Measurements from ENCODE around the gene LCN10. TPM values are rescaled to one million over a fixed set of nuclear protein-coding genes. Genes with fewer than 3 reads are reported as not detected.

Gene LCN10
- total RNA-seq, 1 experiment from 2014 or later: 1.5 TPM

GRCh38 chr9:136689108-136689460 is 53.7 kb downstream of the LCN10 start:
- DNase-seq: no peak
- H3K79me1 ChIP-seq (ENCODE audit: insufficient read depth, low read depth, low read length, poor library complexity, severe bottlenecking): peaks cover 4% of the 10 kb centered on the region
- H3K27me3 ChIP-seq (ENCODE audit: insufficient read depth, low read length): no peaks in the 10 kb centered on the region
- H3K18ac ChIP-seq (ENCODE audit: insufficient read length, low read depth, low read length): no peak overlapping the region
- no peaks in the 10 kb centered on the region for H3K4me1 ChIP-seq (ENCODE audit: insufficient read depth, low read length)
- H3T11ph ChIP-seq (ENCODE audit: low read length): no peak overlapping the region
- Mint-ChIP-seq H3K9me3 (no peaks in the 10 kb centered on the region), H3K27ac (no peak overlapping the region), H3K36me3 (ENCODE audit: insufficient read depth in 1 of 3, low read depth in 3 of 3) (no peaks in the 10 kb centered on the region), H3K4me3 (peak overlapping the region in 1 of 2 experiments; percentile 43; a peak in 1 of 5 replicates), H3K27me3 (ENCODE audit: low read depth) (peaks cover 19% of the 10 kb centered on the region), H3K4me1 (peaks cover 4 to 27% of the 10 kb centered on the region in 2 experiments)
- H3K4ac ChIP-seq (ENCODE audit: low read depth, low read length): no peak overlapping the region
- no peak overlapping the region for H3K56ac ChIP-seq (ENCODE audit: insufficient read length, low read depth, low read length)
- H2BK20ac ChIP-seq (ENCODE audit: low read depth, low read length, poor library complexity, severe bottlenecking): no peak overlapping the region
- no CpG with 5 or more reads among the region's 7 CpGs for whole genome bisulfite sequencing (ENCODE audit: extremely low coverage, insufficient read length, low lambda C conversion rate)
- H2BK12ac ChIP-seq (ENCODE audit: insufficient read length, low read depth, low read length): no peak overlapping the region
- no peak overlapping the region for H2BK15ac ChIP-seq (ENCODE audit: low read depth, low read length)
- H2AK5ac ChIP-seq (ENCODE audit: insufficient read length, low read length): no peak overlapping the region
- no peak for TF ChIP-seq CTCF (conservative IDR thresholded peaks at IDR 0.05)
- H4K5ac ChIP-seq (ENCODE audit: insufficient read length, low read depth, low read length): no peak overlapping the region
- no peak overlapping the region for H2BK120ac ChIP-seq (ENCODE audit: low read depth, low read length, poor library complexity, severe bottlenecking)
- no peak overlapping the region for H3K27ac ChIP-seq (ENCODE audit: insufficient read length, low read depth, low read length)
- H3K9ac ChIP-seq (ENCODE audit: extremely low read depth, insufficient read length, low read length): no peak overlapping the region
- no peak overlapping the region for H4K91ac ChIP-seq (ENCODE audit: insufficient read length, low read depth, low read length)
- H3K79me2 ChIP-seq (ENCODE audit: insufficient read depth, low read length): no peaks in the 10 kb centered on the region; the same call in 1 of the 2 replicates
- H3K14ac ChIP-seq (ENCODE audit: insufficient read depth, low read length): no peak overlapping the region
- peaks cover 9% of the 10 kb centered on the region for H3K23me2 ChIP-seq (ENCODE audit: insufficient read length, low read depth, low read length, poor library complexity, severe bottlenecking)
- no peak overlapping the region for H4K8ac ChIP-seq (replicated peaks; ENCODE audit: insufficient read length, low read depth, low read length)
- no peaks in the 10 kb centered on the region for H4K20me1 ChIP-seq (ENCODE audit: control insufficient read depth, insufficient read depth, insufficient read length)
- H2AFZ ChIP-seq (ENCODE audit: low read length): no peak overlapping the region
- H3K4me2 ChIP-seq (ENCODE audit: insufficient read depth, insufficient read length, low read length): no peak overlapping the region
- no peak overlapping the region for H2BK5ac ChIP-seq (ENCODE audit: insufficient read length, low read length)
- H3K9me3 ChIP-seq (ENCODE audit: control insufficient read depth, low read depth, low read length): no peaks in the 10 kb centered on the region
- H3K23ac ChIP-seq (ENCODE audit: insufficient read length, low read depth, low read length): no peak overlapping the region
